NT2/D1 (cell line): ENCODE data around the gene CEP41.

Source experiments
- SUZ12 ChIP-seq: IDR thresholded peaks from 2 replicates; pipeline ENCODE4 v1.6.1; 2011; ENCODE audit not compliant: insufficient read length, insufficient read depth; ENCODE audit errors: extremely low read depth
- ZNF274 ChIP-seq: IDR thresholded peaks from 2 replicates; pipeline ENCODE4 v1.6.1; 2011; ENCODE audit warnings: mild to moderate bottlenecking, low read depth, low read length

GRCh38 chr7:130353196-130353595 lies 87.6 kb downstream of the CEP41 start:
- TF ChIP-seq ZNF274: no peak
- no peak for TF ChIP-seq SUZ12
